ENCODE data around the gene HM13.

DNA sequence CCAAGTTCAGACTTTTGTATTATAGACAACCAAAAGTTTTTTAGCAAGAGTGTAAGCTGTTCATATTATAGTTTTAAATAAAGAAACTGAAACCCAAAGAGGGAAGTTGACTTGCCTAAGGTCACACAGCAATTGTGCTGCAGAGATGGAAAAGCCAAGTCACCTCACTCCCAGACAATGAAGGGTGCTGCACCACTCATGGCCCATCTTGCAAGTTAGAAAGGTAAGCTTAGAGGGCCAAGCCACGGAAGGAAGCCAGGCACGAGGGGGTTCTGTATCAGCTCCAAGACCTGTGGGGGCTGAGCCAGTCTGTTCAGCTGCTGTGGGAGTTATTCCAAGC lies 40.2 kb upstream of the HM13 start:
- TF ChIP-seq CTCF (IDR thresholded peaks at IDR 0.05) (no peak), POLR2A (IDR thresholded peaks at IDR 0.05) (no peak)
